Fibroblast of lung (primary cell): Measurements from ENCODE around the gene NMNAT3. TPM values are rescaled to one million over a fixed set of nuclear protein-coding genes. Genes with fewer than 3 reads are reported as not detected.

ENCODE experiments used
- DNase-seq, 2 donors: peaks; one replicate each; pipeline versions ENCODE4 v3.0.0 to v3.0.0-alpha.2; 2010; ENCODE audit warnings: low read depth in 2 of 2
- H2AFZ ChIP-seq: 2 replicates; pipeline ENCODE4 v1.5.1; 2012; ENCODE audit warnings: low read length, control low read depth, inconsistent platforms
- H3K27ac ChIP-seq: 2 replicates; pipeline ENCODE4 v1.5.1; 2011; ENCODE audit warnings: low read length, control low read depth; ENCODE audit not compliant: insufficient read depth
- H3K27me3 ChIP-seq: 2 replicates; pipeline ENCODE4 v1.5.1; 2011; ENCODE audit warnings: mild to moderate bottlenecking, low read length; ENCODE audit not compliant: control insufficient read depth, insufficient read depth
- H3K36me3 ChIP-seq: 2 replicates; pipeline ENCODE4 v1.5.1; 2011; ENCODE audit warnings: low read length; ENCODE audit not compliant: control insufficient read depth, insufficient read depth
- H3K4me1 ChIP-seq: 2 replicates; pipeline ENCODE4 v1.5.1; 2011; ENCODE audit warnings: low read length; ENCODE audit not compliant: control insufficient read depth, insufficient read depth; ENCODE audit errors: extremely low read depth
- H3K4me2 ChIP-seq: 2 replicates; pipeline ENCODE4 v1.5.1; 2011; ENCODE audit warnings: low read length, control low read depth; ENCODE audit not compliant: insufficient read depth; ENCODE audit errors: extremely low read depth
- H3K4me3 ChIP-seq, 4 experiments: fragments of 200-600 bp in 1 of 4; sonication (generic) in 1 of 4; replicated peaks in 1 of 4; 2 replicates each; pipeline ENCODE4 v1.5.1; 2011 to 2016; ENCODE audit warnings: low read length in 4 of 4, low read depth in 3 of 4, mild to moderate bottlenecking in 3 of 4, control low read depth in 2 of 4, inconsistent platforms in 1 of 4, mixed read lengths in 1 of 4; ENCODE audit not compliant: insufficient read depth in 1 of 4; ENCODE audit errors: control extremely low read depth in 1 of 4
- H3K79me2 ChIP-seq: 2 replicates; pipeline ENCODE4 v1.5.1; 2012; ENCODE audit warnings: mild to moderate bottlenecking, low read length, inconsistent platforms; ENCODE audit not compliant: control insufficient read depth, insufficient read depth
- H3K9ac ChIP-seq: 2 replicates; pipeline ENCODE4 v1.5.1; 2011; ENCODE audit warnings: mild to moderate bottlenecking, low read length, control low read depth; ENCODE audit not compliant: insufficient read depth
- H3K9me3 ChIP-seq: 2 replicates; pipeline ENCODE4 v1.5.1; 2012; ENCODE audit warnings: low read depth, low read length; ENCODE audit not compliant: control insufficient read depth, insufficient read depth
- H4K20me1 ChIP-seq: 2 replicates; pipeline ENCODE4 v1.5.1; 2011; ENCODE audit warnings: low read length; ENCODE audit not compliant: control insufficient read depth, insufficient read depth; ENCODE audit errors: extremely low read depth
- EZH2 ChIP-seq: IDR thresholded peaks from 2 replicates; pipeline ENCODE4 v1.5.1; 2012; ENCODE audit warnings: low read length, control low read depth, mild to moderate bottlenecking; ENCODE audit errors: missing control alignments
- polyA plus RNA-seq, 2 donors: library from polyadenylated mRNA; depleted of rRNA in 1 of 2; stranded (reverse) in 1 of 2; unstranded in 1 of 2; fragments of >200 nt; gene quantifications; 2 replicates each; pipeline ENCODE4 v1.2.1, GENCODE V29; 2011 to 2012; ENCODE audit warnings: missing spikeins in 1 of 2
- total RNA-seq: library from RNA; depleted of rRNA; stranded (reverse); fragments of >200 nt; gene quantifications from 2 replicates; pipeline ENCODE4 v1.2.1, GENCODE V29; 2014
- TF ChIP-seq, protein P1 (sequence below), 2 donors: IDR thresholded peaks in 1 of 2; conservative IDR thresholded peaks in 1 of 2; 1 replicate in 1 of 2; 2 replicates in 1 of 2; pipeline ENCODE4 v1.5.1; 2011 to 2012; ENCODE audit warnings: low read length in 2 of 2, control low read depth in 1 of 2, inconsistent platforms in 1 of 2, low read depth in 1 of 2, mild to moderate bottlenecking in 1 of 2

NMNAT3 gene
- total and polyA plus RNA-seq, 2 donors (not counting 1 experiment from before 2014, with no cell fraction given), result 0.68 to 2.5 TPM

DNA sequence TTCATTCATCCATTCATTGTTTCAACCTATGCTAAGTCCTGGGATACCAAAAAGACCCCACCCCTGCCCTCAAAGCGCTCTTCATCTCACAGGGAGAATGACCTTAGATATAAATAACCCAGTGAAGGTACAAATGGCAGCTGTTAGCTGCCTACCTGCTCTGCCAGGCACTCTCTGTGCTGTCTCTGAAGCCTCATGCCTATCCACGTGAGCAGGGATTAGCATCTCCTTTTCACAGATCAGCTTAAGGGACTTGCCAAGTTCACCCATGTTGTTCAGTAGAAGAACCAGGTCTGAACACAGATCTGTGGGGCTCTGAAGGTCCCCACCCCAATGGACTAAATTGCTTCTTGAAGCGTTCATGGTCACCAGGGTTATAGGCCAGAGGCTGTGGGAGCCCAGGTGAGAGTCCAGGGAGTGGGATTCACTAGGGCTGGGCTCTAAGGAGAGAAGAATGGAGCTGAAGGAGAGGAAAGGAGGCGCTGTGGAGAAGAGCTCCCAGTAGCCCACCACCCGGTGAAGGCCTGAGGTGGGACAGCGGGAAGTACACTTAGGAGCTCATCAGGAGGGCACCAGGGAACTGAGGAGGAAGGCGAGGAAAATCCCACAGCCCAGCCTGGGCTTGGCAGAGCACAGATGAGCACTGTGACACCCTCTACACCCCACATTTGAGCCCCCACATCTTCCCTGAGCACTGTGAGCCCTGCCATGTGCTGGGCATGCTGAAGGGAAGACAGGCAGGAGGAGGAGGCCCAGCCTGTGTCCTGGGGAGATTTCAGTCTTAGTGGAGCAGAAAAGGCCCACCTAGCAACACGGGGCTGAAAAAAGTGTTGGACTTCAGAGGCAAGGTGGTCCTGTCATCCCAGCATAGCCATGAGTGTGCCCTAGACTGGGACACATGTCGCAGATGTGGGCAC is 158.6 kb downstream of the NMNAT3 start:
- no peak overlapping the region for H2AFZ ChIP-seq

DNA sequence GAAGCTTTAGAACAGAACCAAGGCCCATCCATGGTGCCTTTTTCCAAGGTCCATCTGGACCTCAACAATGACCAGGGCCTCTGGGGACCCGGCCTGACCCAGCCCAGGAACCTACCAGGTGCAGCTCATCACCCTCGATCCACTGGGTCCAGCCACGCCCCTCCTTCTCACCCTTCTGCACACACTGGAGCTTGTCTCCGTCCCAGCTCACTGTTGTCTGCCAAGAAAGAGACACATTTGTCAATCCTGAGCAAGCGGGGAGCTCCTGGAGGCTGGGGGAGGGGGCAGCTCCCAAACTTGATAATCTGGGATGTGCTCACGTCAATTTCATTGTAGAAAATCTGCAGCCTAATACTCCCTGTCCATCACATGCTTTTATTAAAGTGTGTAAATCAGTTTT is 159.5 kb downstream of the NMNAT3 start:
- H3K27me3 ChIP-seq, result no peaks in the 10 kb centered on the region
- no peaks in the 10 kb centered on the region for H3K36me3 ChIP-seq
- no peak for DNase-seq
- H3K79me2 ChIP-seq, result no peaks in the 10 kb centered on the region
- H2AFZ ChIP-seq, result no peak overlapping the region
- H3K4me3 ChIP-seq, result no peak overlapping the region
- H3K9me3 ChIP-seq, result no peaks in the 10 kb centered on the region
- no peak overlapping the region for H3K4me2 ChIP-seq
- TF ChIP-seq EZH2, result no peak
- TF ChIP-seq, protein P1, sequence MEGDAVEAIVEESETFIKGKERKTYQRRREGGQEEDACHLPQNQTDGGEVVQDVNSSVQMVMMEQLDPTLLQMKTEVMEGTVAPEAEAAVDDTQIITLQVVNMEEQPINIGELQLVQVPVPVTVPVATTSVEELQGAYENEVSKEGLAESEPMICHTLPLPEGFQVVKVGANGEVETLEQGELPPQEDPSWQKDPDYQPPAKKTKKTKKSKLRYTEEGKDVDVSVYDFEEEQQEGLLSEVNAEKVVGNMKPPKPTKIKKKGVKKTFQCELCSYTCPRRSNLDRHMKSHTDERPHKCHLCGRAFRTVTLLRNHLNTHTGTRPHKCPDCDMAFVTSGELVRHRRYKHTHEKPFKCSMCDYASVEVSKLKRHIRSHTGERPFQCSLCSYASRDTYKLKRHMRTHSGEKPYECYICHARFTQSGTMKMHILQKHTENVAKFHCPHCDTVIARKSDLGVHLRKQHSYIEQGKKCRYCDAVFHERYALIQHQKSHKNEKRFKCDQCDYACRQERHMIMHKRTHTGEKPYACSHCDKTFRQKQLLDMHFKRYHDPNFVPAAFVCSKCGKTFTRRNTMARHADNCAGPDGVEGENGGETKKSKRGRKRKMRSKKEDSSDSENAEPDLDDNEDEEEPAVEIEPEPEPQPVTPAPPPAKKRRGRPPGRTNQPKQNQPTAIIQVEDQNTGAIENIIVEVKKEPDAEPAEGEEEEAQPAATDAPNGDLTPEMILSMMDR (conservative IDR thresholded peaks at IDR 0.05 in 1 of 2, IDR thresholded peaks at IDR 0.05 in 1 of 2; ENCODE audit: low read depth in 1 of 2, low read length in 2 of 2), result no peak
- no peak overlapping the region for H3K9ac ChIP-seq
- H3K4me1 ChIP-seq, result no peaks in the 10 kb centered on the region
- no peaks in the 10 kb centered on the region for H4K20me1 ChIP-seq
- no peak overlapping the region for H3K27ac ChIP-seq

More for the DNA sequence above, 158.6 kb downstream of the NMNAT3 start:
- H3K36me3 ChIP-seq, result no peaks in the 10 kb centered on the region
- no peak for DNase-seq
- H3K27me3 ChIP-seq, result no peaks in the 10 kb centered on the region
- no peak overlapping the region for H3K4me3 ChIP-seq
- no peaks in the 10 kb centered on the region for H3K79me2 ChIP-seq
- no peaks in the 10 kb centered on the region for H3K4me1 ChIP-seq
- no peak overlapping the region for H3K27ac ChIP-seq
- no peaks in the 10 kb centered on the region for H3K9me3 ChIP-seq
- no peak overlapping the region for H3K4me2 ChIP-seq
- H3K9ac ChIP-seq, result no peak overlapping the region
- no peak for TF ChIP-seq EZH2
- TF ChIP-seq, protein P1 (conservative IDR thresholded peaks at IDR 0.05 in 1 of 2, IDR thresholded peaks at IDR 0.05 in 1 of 2; ENCODE audit: low read depth in 1 of 2, low read length in 2 of 2), result no peak
- H4K20me1 ChIP-seq, result no peaks in the 10 kb centered on the region

DNA sequence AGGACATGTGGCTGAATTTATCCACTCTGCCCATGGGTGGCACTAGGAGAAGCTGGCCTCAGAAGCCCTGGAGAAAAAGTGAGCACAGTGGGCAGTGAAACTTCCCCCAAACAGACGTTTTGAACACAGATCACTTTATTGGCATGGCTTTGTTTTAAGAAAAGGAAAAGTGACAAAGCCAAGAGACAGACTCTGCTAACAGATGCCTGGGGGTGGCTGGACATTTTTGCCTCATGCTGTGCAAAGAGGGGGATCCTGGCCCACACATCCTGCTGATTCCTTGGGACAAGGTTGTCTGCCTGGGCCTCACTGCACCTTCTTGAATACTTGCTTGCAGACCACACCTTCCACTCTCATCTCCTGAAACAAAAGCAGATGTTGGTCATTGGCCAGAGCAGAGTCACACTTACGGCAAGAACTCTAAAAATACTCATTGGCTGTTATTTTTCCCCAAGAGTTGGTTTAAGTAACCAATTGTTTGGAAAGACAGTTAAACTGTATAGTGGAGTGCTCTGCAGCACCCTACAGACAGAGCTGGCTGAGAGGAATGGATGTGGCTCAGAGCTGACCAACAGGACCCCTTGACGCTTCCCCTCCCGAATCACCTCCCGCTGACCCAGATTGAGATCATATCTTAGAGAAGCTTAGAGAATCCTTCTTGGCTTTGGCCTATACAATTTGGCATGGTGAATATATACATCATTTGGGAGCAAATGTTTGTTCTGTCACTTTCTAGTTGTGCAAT is 160.3 kb downstream of the NMNAT3 start:
- Histone ChIP-seq H2AFZ (no peak overlapping the region), H3K4me2 (no peak overlapping the region), H4K20me1 (no peaks in the 10 kb centered on the region), H3K27me3 (no peaks in the 10 kb centered on the region), H3K79me2 (no peaks in the 10 kb centered on the region), H3K4me1 (no peaks in the 10 kb centered on the region), H3K9me3 (no peaks in the 10 kb centered on the region), H3K27ac (no peak overlapping the region), H3K4me3 (no peak overlapping the region), H3K9ac (no peak overlapping the region), H3K36me3 (no peaks in the 10 kb centered on the region)
- no peak for TF ChIP-seq EZH2
- TF ChIP-seq, protein P1 (conservative IDR thresholded peaks at IDR 0.05 in 1 of 2, IDR thresholded peaks at IDR 0.05 in 1 of 2; ENCODE audit: low read depth in 1 of 2, low read length in 2 of 2), result no peak
- no peak for DNase-seq
